ENCODE data around the gene CAMSAP2.
A peak's percentile ranks its signal among the peaks of the same experiment; 100 is the strongest.

CAMSAP2 gene

GRCh38 chr1:200887036-200887435 is 148.3 kb downstream of the CAMSAP2 start:
- Histone ChIP-seq H3K27me3 (replicated peaks; ENCODE audit: control insufficient read depth, insufficient read depth, low read length) (no peaks in the 10 kb centered on the region), H3K4me3 (replicated peaks; ENCODE audit: low read depth, low read length) (peak overlapping the region; percentile 51), H3K36me3 (ENCODE audit: control insufficient read depth, insufficient read depth, low read length) (no peaks in the 10 kb centered on the region)
- no peak for DNase-seq (ENCODE audit: extremely low read depth, insufficient read length)
- TF ChIP-seq CTCF (IDR thresholded peaks at IDR 0.05; ENCODE audit: insufficient read depth, low read length, poor library complexity, severe bottlenecking), result no peak

GRCh38 chr1:200887772-200888348 is 149.2 kb downstream of the CAMSAP2 start:
- Histone ChIP-seq H3K27me3 (replicated peaks; ENCODE audit: control insufficient read depth, insufficient read depth, low read length) (no peaks in the 10 kb centered on the region), H3K4me3 (replicated peaks; ENCODE audit: low read depth, low read length) (peak overlapping the region; percentile 51), H3K36me3 (ENCODE audit: control insufficient read depth, insufficient read depth, low read length) (no peaks in the 10 kb centered on the region)
- DNase-seq (ENCODE audit: extremely low read depth, insufficient read length), result no peak
- TF ChIP-seq CTCF (IDR thresholded peaks at IDR 0.05; ENCODE audit: insufficient read depth, low read length, poor library complexity, severe bottlenecking), result peak; percentile 0

GRCh38 chr1:200888349-200888838 is 149.7 kb downstream of the CAMSAP2 start:
- Histone ChIP-seq H3K27me3 (replicated peaks; ENCODE audit: control insufficient read depth, insufficient read depth, low read length) (no peaks in the 10 kb centered on the region), H3K36me3 (ENCODE audit: control insufficient read depth, insufficient read depth, low read length) (no peaks in the 10 kb centered on the region), H3K4me3 (replicated peaks; ENCODE audit: low read depth, low read length) (peak overlapping the region; percentile 51)
- no peak for TF ChIP-seq CTCF (IDR thresholded peaks at IDR 0.05; ENCODE audit: insufficient read depth, low read length, poor library complexity, severe bottlenecking)
- peak; percentile 81 for DNase-seq (ENCODE audit: extremely low read depth, insufficient read length)

GRCh38 chr1:200889571-200889970 is 150.9 kb downstream of the CAMSAP2 start:
- H3K4me3 ChIP-seq (replicated peaks; ENCODE audit: low read depth, low read length), result no peak overlapping the region
- no peaks in the 10 kb centered on the region for H3K27me3 ChIP-seq (replicated peaks; ENCODE audit: control insufficient read depth, insufficient read depth, low read length)
- no peaks in the 10 kb centered on the region for H3K36me3 ChIP-seq (ENCODE audit: control insufficient read depth, insufficient read depth, low read length)
- no peak for DNase-seq (ENCODE audit: extremely low read depth, insufficient read length)
- no peak for TF ChIP-seq CTCF (IDR thresholded peaks at IDR 0.05; ENCODE audit: insufficient read depth, low read length, poor library complexity, severe bottlenecking)

GRCh38 chr1:200890027-200890426 is 151.3 kb downstream of the CAMSAP2 start:
- no peak for DNase-seq (ENCODE audit: extremely low read depth, insufficient read length)
- Histone ChIP-seq H3K27me3 (replicated peaks; ENCODE audit: control insufficient read depth, insufficient read depth, low read length) (no peaks in the 10 kb centered on the region), H3K4me3 (replicated peaks; ENCODE audit: low read depth, low read length) (no peak overlapping the region), H3K36me3 (ENCODE audit: control insufficient read depth, insufficient read depth, low read length) (no peaks in the 10 kb centered on the region)
- no peak for TF ChIP-seq CTCF (IDR thresholded peaks at IDR 0.05; ENCODE audit: insufficient read depth, low read length, poor library complexity, severe bottlenecking)
